ENCODE measurements around the gene HNRNPF. TPM values are rescaled to one million over a fixed set of nuclear protein-coding genes. Genes with fewer than 3 reads are reported as not detected.
"Not testable (repeated sequence)": the region's sequence is repeated elsewhere in the genome, so short reads cannot be mapped to it uniquely, and the experiment has no call there.

HNRNPF gene
- total and polyA plus RNA-seq, 2 experiments from 2014 or later = 106 to 172 TPM

DNA sequence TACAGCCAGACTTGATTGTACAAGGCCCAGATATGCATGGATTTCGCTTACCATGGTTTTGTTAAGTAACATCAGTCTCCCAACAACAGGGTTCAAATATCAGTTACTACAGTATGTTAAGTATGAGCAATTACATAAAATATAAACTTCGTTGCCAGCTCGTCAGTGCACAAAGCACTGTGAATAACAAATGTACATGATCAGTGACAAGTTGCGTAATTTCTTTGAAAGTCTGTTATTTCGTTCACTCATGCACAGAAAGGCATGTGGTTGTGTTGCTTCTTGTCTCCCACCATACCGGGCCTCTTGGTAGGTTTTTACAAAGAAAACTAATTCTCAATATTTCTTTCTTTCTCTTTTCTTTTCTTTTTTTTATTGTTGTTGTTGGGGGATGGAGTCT, 15.4 kb upstream of the HNRNPF start:
- Histone ChIP-seq H3K4me3 (no peak overlapping the region), H3K4me2 (ENCODE audit: unreplicated experiment) (no peak overlapping the region), H3K36me3 (ENCODE audit: low read depth) (no peaks in the 10 kb centered on the region), H3K4me1 (ENCODE audit: insufficient read depth) (peaks cover 5% of the 10 kb centered on the region; the same call in 1 of the 2 replicates), H2AFZ (no peak overlapping the region), H3K27ac (no peak overlapping the region), H3K79me2 (ENCODE audit: insufficient read depth) (no peaks in the 10 kb centered on the region), H4K20me1 (ENCODE audit: insufficient read depth) (no peaks in the 10 kb centered on the region), H3K9me2 (ENCODE audit: insufficient read depth) (no peaks in the 10 kb centered on the region), H3K9me3 (ENCODE audit: low read depth) (no peaks in the 10 kb centered on the region), H3F3A (ENCODE audit: insufficient read depth) (peaks cover 17% of the 10 kb centered on the region), H3K27me3 (replicated peaks; ENCODE audit: insufficient read depth) (no peaks in the 10 kb centered on the region), H3K9ac (no peak overlapping the region)
- WGBS, 2 experiments (ENCODE audit: low coverage in 1 of 2, low lambda C conversion rate in 2 of 2, missing lambda C conversion rate in 2 of 2) = 62 to 67% methylated on average over 6 of the region's 6 CpGs
- TF ChIP-seq EZH2phosphoT487 (IDR thresholded peaks at IDR 0.05; ENCODE audit: insufficient read depth, low read depth) (no peak), EZH2 (IDR thresholded peaks at IDR 0.05; ENCODE audit: insufficient read depth, poor library complexity, severe bottlenecking) (no peak)
- no peak for DNase-seq
- in situ Hi-C loops (cut with MboI) = no loop called here

DNA sequence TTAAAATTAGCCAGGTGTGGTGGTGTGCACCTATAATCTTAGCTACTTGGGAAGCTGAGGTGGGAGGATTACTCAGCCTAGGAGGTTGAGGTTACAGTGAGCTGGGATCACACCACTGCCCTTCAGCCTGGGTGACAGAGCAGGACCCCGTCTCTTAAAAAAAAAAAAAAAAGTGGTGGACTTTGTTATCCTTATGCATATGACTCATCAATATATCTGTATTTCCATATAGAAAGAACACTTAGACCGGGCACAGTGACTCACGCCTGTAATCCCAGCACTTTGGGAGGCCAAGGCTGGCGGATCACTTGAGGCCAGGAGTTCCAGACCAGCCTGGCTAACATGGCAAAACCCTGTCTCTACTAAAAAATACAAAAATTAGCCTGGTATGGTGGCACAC, 13.0 kb upstream of the HNRNPF start:
- H3K9ac ChIP-seq; H3K9me3 ChIP-seq (ENCODE audit: low read depth); H4K20me1 ChIP-seq (ENCODE audit: insufficient read depth); H3K4me3 ChIP-seq; H2AFZ ChIP-seq; H3K4me2 ChIP-seq (ENCODE audit: unreplicated experiment); H3K36me3 ChIP-seq (ENCODE audit: low read depth); H3K27me3 ChIP-seq (replicated peaks; ENCODE audit: insufficient read depth); DNase-seq; H3K79me2 ChIP-seq (ENCODE audit: insufficient read depth); H3K9me2 ChIP-seq (ENCODE audit: insufficient read depth); in situ Hi-C loops (cut with MboI); H3K4me1 ChIP-seq (ENCODE audit: insufficient read depth): not testable (repeated sequence)
- 88 to 89% methylated on average over 4 of the region's 4 CpGs for WGBS, 2 experiments (ENCODE audit: low coverage in 1 of 2, low lambda C conversion rate in 2 of 2, missing lambda C conversion rate in 2 of 2)
- Histone ChIP-seq H3F3A (ENCODE audit: insufficient read depth) (peaks cover 17% of the 10 kb centered on the region), H3K27ac (peak overlapping the region; percentile 97)

DNA sequence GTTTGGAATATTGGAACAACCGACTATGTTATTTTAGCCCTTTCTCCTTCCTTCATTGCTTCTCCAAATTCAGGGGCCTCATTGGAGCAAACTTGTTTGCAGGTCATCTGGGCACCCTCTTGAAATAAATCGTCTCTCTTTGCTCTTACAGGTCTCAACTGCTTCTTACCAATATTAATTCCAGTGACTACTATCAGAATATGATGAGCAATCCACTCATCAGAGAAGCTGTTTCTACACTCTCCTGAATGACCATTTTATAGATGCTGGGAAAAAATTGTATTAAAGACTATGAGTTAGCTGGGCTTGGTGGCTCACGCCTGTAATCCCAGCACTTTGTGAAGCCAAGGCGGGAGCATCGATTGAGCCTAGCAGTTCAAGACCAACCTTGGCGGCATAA, 12.5 kb upstream of the HNRNPF start:
- WGBS, 2 experiments (ENCODE audit: low coverage in 1 of 2, low lambda C conversion rate in 2 of 2, missing lambda C conversion rate in 2 of 2) = 74 to 77% methylated on average over 6 of the region's 6 CpGs
- H3K4me2 ChIP-seq (ENCODE audit: unreplicated experiment) = peak overlapping the region; percentile 94
- H3K27ac ChIP-seq = peak overlapping the region; percentile 97

DNA sequence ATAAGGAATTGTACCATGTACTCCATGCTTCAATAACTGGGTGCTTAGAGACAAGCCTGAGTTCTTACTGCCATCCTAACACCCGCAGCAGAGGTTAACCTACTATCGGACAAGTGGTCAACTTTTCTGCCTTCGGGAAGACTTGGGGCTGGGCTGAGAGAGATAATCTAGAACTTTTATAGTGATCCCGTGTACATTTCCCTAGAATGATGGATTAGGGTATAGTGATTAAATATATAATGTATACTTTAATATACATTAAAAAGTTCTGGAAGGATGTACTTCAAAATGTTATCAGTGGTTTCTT, 12.2 kb upstream of the HNRNPF start:
- in situ Hi-C loops (cut with MboI) = no loop called here
- 13 to 16% methylated on average over 4 of the region's 4 CpGs for WGBS, 2 experiments (ENCODE audit: low coverage in 1 of 2, low lambda C conversion rate in 2 of 2, missing lambda C conversion rate in 2 of 2)
- TF ChIP-seq EZH2 (IDR thresholded peaks at IDR 0.05; ENCODE audit: insufficient read depth, poor library complexity, severe bottlenecking) (no peak), EZH2phosphoT487 (IDR thresholded peaks at IDR 0.05; ENCODE audit: insufficient read depth, low read depth) (no peak)

More for the DNA sequence above, 12.5 kb upstream of the HNRNPF start:
- H3K36me3 ChIP-seq (ENCODE audit: low read depth) = no peaks in the 10 kb centered on the region
- peak overlapping the region; percentile 94 for H3K9ac ChIP-seq
- H3K9me3 ChIP-seq (ENCODE audit: low read depth) = no peaks in the 10 kb centered on the region
- H3F3A ChIP-seq (ENCODE audit: insufficient read depth) = peaks cover 17% of the 10 kb centered on the region
- no peak for TF ChIP-seq EZH2phosphoT487 (IDR thresholded peaks at IDR 0.05; ENCODE audit: insufficient read depth, low read depth)
- TF ChIP-seq EZH2 (IDR thresholded peaks at IDR 0.05; ENCODE audit: insufficient read depth, poor library complexity, severe bottlenecking) = no peak
- no peaks in the 10 kb centered on the region for H3K27me3 ChIP-seq (replicated peaks; ENCODE audit: insufficient read depth)
- H3K9me2 ChIP-seq (ENCODE audit: insufficient read depth) = no peaks in the 10 kb centered on the region
- H3K79me2 ChIP-seq (ENCODE audit: insufficient read depth) = no peaks in the 10 kb centered on the region
- no peaks in the 10 kb centered on the region for H4K20me1 ChIP-seq (ENCODE audit: insufficient read depth)
- H3K4me1 ChIP-seq (ENCODE audit: insufficient read depth) = peaks cover 5% of the 10 kb centered on the region; the same call in 1 of the 2 replicates
- peak; percentile 59 for DNase-seq
- peak overlapping the region; percentile 95 for H2AFZ ChIP-seq
- peak overlapping the region; percentile 77 for H3K4me3 ChIP-seq
- in situ Hi-C loops (cut with MboI) = no loop called here

More for the DNA sequence above, 12.2 kb upstream of the HNRNPF start:
- H3K4me1 ChIP-seq (ENCODE audit: insufficient read depth) = peaks cover 5% of the 10 kb centered on the region; the same call in 1 of the 2 replicates
- peak overlapping the region; percentile 77 for H3K4me3 ChIP-seq
- no peaks in the 10 kb centered on the region for H3K27me3 ChIP-seq (replicated peaks; ENCODE audit: insufficient read depth)
- peak overlapping the region; percentile 97 for H3K27ac ChIP-seq
- no peaks in the 10 kb centered on the region for H3K79me2 ChIP-seq (ENCODE audit: insufficient read depth)
- H4K20me1 ChIP-seq (ENCODE audit: insufficient read depth) = no peaks in the 10 kb centered on the region
- no peaks in the 10 kb centered on the region for H3K36me3 ChIP-seq (ENCODE audit: low read depth)
- H3K9me2 ChIP-seq (ENCODE audit: insufficient read depth) = no peaks in the 10 kb centered on the region
- no peak for DNase-seq
- peak overlapping the region; percentile 94 for H3K4me2 ChIP-seq (ENCODE audit: unreplicated experiment)
- peak overlapping the region; percentile 94 for H3K9ac ChIP-seq
- peaks cover 17% of the 10 kb centered on the region for H3F3A ChIP-seq (ENCODE audit: insufficient read depth)
- no peaks in the 10 kb centered on the region for H3K9me3 ChIP-seq (ENCODE audit: low read depth)
- H2AFZ ChIP-seq = peak overlapping the region; percentile 95
